Endothelial cell (in vitro differentiated cells): ENCODE measurements around the gene CFAP46. TPM values are rescaled to one million over a fixed set of nuclear protein-coding genes. Genes with fewer than 3 reads are reported as not detected.

Experiments used
- DNase-seq: peaks from one replicate; pipeline ENCODE4 v3.0.0; 2021; ENCODE audit warnings: low spot score
- H3K27ac Mint-ChIP-seq: one replicate; pipeline ENCODE4 v1.8.0; 2021; ENCODE audit warnings: mixed read lengths, inconsistent platforms; ENCODE audit not compliant: unreplicated experiment
- H3K27me3 Mint-ChIP-seq: one replicate; pipeline ENCODE4 v1.8.0; 2021; ENCODE audit warnings: mild to moderate bottlenecking, moderate library complexity, mixed read lengths, inconsistent platforms; ENCODE audit not compliant: unreplicated experiment
- H3K36me3 Mint-ChIP-seq: one replicate; pipeline ENCODE4 v1.8.0; 2021; ENCODE audit warnings: mild to moderate bottlenecking, low read depth, mixed read lengths, inconsistent platforms; ENCODE audit not compliant: unreplicated experiment
- H3K4me1 Mint-ChIP-seq: one replicate; pipeline ENCODE4 v1.8.0; 2021; ENCODE audit warnings: mild to moderate bottlenecking, mixed read lengths, inconsistent platforms; ENCODE audit not compliant: unreplicated experiment
- H3K4me3 Mint-ChIP-seq: one replicate; pipeline ENCODE4 v1.8.0; 2021; ENCODE audit warnings: mild to moderate bottlenecking, mixed read lengths, inconsistent platforms; ENCODE audit not compliant: unreplicated experiment
- H3K9me3 Mint-ChIP-seq: one replicate; pipeline ENCODE4 v1.8.0; 2021; ENCODE audit warnings: mixed read lengths, inconsistent platforms; ENCODE audit not compliant: unreplicated experiment
- CTCF ChIP-seq: fragments of 200-600 bp; sonication (generic); IDR thresholded peaks from one replicate; pipeline ENCODE4 v1.5.0; 2021; ENCODE audit warnings: antibody characterized with exemption; ENCODE audit not compliant: unreplicated experiment
- total RNA-seq: library from RNA; stranded (reverse); fragmentation: NEBNext Ultra II Directional; extraction: Animal tissue kit (Norgen Biotek cat#: 25700); gene quantifications from one replicate; pipeline ENCODE4 v1.2.1, GENCODE V29; 2021; ENCODE audit not compliant: unreplicated experiment

CFAP46 gene
- total RNA-seq, 1 donor from 2014 or later: 0.95 TPM

- Mint-ChIP-seq H3K4me1 (peaks cover 2% of the 10 kb centered on the region), H3K27ac (no peak overlapping the region), H3K27me3 (peaks cover 15% of the 10 kb centered on the region), H3K9me3 (no peaks in the 10 kb centered on the region), H3K4me3 (no peak overlapping the region), H3K36me3 (peaks cover 20% of the 10 kb centered on the region)
- TF ChIP-seq CTCF: no peak
- DNase-seq: no peak
Observed at GRCh38 chr10:132786476-132786883, 155.9 kb downstream of the CFAP46 start.

GRCh38 chr10:132785723-132786475, 156.5 kb downstream of the CFAP46 start, which contains the start of gene NKX6-2:
Gene NKX6-2 (minus strand): TSS chr10:132786147. CDS start chr10:132785948, 199 bp downstream.
- peak; percentile 28 for DNase-seq
- H3K4me3 Mint-ChIP-seq: no peak within 1 kb of the TSS
- peaks cover 2% of the 10 kb centered on the region for H3K4me1 Mint-ChIP-seq
- H3K36me3 Mint-ChIP-seq: peaks cover 20% of the 10 kb centered on the region
- no peaks in the 10 kb centered on the region for H3K9me3 Mint-ChIP-seq
- no peak for TF ChIP-seq CTCF
- no peak within 1 kb of the TSS for H3K27ac Mint-ChIP-seq
- H3K27me3 Mint-ChIP-seq: peaks cover 14% of the 10 kb centered on the region

- peaks cover 12% of the 10 kb centered on the region for H3K27me3 Mint-ChIP-seq
- TF ChIP-seq CTCF: no peak
- H3K36me3 Mint-ChIP-seq: peaks cover 21% of the 10 kb centered on the region
- DNase-seq: peak; percentile 29
- H3K4me1 Mint-ChIP-seq: peaks cover 2% of the 10 kb centered on the region
- no peaks in the 10 kb centered on the region for H3K9me3 Mint-ChIP-seq
- no peak overlapping the region for H3K4me3 Mint-ChIP-seq
- no peak overlapping the region for H3K27ac Mint-ChIP-seq
Observed at GRCh38 chr10:132784866-132785722, 157.3 kb downstream of the CFAP46 start.

- H3K4me3 Mint-ChIP-seq: no peak overlapping the region
- H3K27ac Mint-ChIP-seq: no peak overlapping the region
- TF ChIP-seq CTCF: no peak
- peaks cover 2% of the 10 kb centered on the region for H3K4me1 Mint-ChIP-seq
- no peaks in the 10 kb centered on the region for H3K9me3 Mint-ChIP-seq
- H3K36me3 Mint-ChIP-seq: peaks cover 25% of the 10 kb centered on the region
- DNase-seq: no peak
- peaks cover 9% of the 10 kb centered on the region for H3K27me3 Mint-ChIP-seq
Observed at GRCh38 chr10:132783940-132784865, 158.2 kb downstream of the CFAP46 start.
